ENCODE data around the gene ADRM1.

The ADRM1 gene

DNA sequence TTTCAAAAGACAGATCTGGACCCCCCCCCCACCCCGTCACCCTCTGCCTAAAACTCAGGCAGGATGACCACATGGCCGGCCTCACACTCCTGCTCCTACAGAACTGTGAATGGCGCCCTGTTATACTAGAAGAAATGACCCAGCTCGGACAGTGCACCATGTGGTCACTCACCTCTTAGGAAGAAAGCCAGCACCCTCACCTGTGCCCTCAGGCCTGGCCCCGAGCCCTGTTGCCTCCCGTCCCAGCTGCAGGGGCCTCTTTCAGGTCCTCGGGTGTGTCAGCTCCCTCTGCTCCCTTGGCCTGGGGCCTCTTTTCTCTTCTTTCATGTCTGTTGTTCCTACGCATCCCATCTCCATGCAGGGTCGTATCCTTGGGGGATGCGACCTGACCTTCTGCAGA, 40.7 kb upstream of the ADRM1 start:
- TF ChIP-seq, protein P1, sequence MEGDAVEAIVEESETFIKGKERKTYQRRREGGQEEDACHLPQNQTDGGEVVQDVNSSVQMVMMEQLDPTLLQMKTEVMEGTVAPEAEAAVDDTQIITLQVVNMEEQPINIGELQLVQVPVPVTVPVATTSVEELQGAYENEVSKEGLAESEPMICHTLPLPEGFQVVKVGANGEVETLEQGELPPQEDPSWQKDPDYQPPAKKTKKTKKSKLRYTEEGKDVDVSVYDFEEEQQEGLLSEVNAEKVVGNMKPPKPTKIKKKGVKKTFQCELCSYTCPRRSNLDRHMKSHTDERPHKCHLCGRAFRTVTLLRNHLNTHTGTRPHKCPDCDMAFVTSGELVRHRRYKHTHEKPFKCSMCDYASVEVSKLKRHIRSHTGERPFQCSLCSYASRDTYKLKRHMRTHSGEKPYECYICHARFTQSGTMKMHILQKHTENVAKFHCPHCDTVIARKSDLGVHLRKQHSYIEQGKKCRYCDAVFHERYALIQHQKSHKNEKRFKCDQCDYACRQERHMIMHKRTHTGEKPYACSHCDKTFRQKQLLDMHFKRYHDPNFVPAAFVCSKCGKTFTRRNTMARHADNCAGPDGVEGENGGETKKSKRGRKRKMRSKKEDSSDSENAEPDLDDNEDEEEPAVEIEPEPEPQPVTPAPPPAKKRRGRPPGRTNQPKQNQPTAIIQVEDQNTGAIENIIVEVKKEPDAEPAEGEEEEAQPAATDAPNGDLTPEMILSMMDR (IDR thresholded peaks at IDR 0.05; ENCODE audit: borderline replicate concordance, control extremely low read depth, extremely low read depth, insufficient read depth, missing control alignments), result no peak
- DNase-seq (ENCODE audit: low spot score), result no peak
- in situ Hi-C loops (cut with MboI; ENCODE audit: low sequenced_read_pairs, unreplicated experiment), result no loop called here

DNA sequence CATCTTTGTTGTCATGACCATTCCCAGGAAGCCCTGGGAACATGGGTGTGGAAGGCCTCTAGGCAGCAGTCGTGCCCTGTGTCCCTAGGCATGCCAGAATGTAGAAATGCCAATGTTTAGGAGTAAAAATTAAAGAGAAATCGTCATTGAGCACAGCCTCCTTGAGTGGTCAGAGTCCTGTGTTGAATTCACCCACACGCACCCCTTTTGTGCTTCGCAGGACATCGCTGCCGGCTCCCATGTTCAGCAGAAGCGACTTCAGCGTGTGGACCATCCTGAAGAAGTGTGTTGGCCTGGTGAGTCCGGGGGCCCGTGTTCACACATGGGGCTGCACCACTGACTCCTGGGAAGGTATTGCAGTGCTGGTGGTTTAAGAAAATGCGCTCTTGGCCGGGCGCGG, 39.4 kb upstream of the ADRM1 start:
- DNase-seq (ENCODE audit: low spot score), result no peak
- in situ Hi-C loops (cut with MboI; ENCODE audit: low sequenced_read_pairs, unreplicated experiment), result no loop called here
- TF ChIP-seq, protein P1 (IDR thresholded peaks at IDR 0.05; ENCODE audit: borderline replicate concordance, control extremely low read depth, extremely low read depth, insufficient read depth, missing control alignments), result no peak

DNA sequence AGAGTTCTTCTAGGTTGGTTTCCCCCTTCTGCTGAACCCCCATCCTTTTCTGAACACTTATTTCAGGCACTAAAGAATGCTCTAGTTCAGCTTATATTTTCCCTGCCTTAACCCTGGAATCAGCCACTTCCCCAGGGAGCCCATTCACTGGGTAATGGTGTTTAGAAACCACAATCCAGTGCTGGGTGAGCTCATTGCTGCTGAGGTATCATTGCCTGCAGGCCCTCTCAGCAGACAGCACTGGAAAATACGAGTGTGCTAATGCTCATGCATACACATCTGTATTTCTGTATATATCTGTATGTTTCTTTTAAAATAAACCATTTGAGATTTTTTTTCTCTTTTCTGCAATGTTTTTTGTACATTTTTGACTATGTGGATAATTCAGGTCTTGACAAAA, 37.4 kb upstream of the ADRM1 start:
- DNase-seq (ENCODE audit: low spot score), result no peak
- TF ChIP-seq, protein P1 (IDR thresholded peaks at IDR 0.05; ENCODE audit: borderline replicate concordance, control extremely low read depth, extremely low read depth, insufficient read depth, missing control alignments), result no peak

DNA sequence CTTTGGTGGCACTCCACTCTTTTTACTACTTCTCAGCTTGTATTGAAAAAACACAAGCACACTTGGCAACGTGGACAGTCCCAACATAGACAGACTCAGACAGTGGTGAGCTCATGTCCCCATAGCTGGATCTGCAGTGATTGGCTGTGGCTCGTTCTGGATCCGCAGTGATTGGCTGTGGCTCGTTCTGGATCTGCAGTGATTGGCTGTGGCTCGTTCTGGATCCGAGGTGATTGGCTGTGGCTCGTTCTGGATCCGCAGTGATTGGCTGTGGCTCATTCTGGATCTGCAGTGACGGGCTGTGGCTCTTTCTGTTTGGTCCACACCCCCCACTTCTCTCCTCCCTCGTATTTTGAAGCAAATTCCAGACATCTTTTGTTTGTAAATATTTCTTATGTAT, 36.5 kb upstream of the ADRM1 start:
- TF ChIP-seq, protein P1 (IDR thresholded peaks at IDR 0.05; ENCODE audit: borderline replicate concordance, control extremely low read depth, extremely low read depth, insufficient read depth, missing control alignments), result no peak
- in situ Hi-C loops (cut with MboI; ENCODE audit: low sequenced_read_pairs, unreplicated experiment), result no loop called here
- no peak for DNase-seq (ENCODE audit: low spot score)

More for the DNA sequence above, 37.4 kb upstream of the ADRM1 start:
- in situ Hi-C loops (cut with MboI; ENCODE audit: low sequenced_read_pairs, unreplicated experiment), result no loop called here

DNA sequence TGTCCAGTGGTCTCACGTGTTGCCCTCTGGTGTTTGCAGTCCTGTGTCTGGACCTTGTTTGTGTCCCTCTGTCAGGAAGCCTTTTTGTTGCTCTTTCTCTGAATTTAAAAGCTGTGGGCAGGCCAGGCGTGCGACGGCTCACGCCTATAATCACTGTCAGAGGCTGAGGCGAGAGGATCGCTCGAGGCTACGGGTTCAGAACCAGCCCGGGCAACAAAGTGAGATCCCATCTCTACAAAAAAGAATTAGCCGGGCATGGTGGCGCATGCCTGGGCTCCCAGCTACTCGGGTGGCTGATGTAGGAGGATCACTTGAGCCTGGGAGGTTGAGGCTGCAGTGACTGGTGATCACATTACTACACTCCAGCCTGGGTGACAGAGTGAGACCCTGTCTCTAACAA, 35.9 kb upstream of the ADRM1 start:
- in situ Hi-C loops (cut with MboI; ENCODE audit: low sequenced_read_pairs, unreplicated experiment), result no loop called here
- TF ChIP-seq, protein P1 (IDR thresholded peaks at IDR 0.05; ENCODE audit: borderline replicate concordance, control extremely low read depth, extremely low read depth, insufficient read depth, missing control alignments), result no peak
- DNase-seq (ENCODE audit: low spot score), result no peak

DNA sequence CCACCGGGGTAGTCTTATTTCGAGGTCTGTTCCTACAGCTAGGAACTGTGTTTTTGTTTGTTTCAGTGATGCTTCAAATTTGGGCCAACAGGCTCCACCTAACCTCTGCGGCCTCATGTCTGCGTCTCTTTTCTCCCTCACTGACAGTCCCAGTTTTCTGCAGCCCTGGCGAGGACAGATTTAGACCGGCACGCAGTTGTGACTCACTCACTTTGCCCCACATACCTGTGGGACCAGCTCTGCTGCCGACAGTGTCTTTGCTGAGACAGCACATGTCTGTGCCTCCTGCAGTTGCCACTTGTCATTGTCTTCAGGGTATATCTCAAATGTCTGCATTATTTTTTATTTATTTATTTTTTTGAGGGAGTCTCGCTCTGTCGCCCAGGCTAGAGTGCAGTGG, 35.3 kb upstream of the ADRM1 start:
- in situ Hi-C loops (cut with MboI; ENCODE audit: low sequenced_read_pairs, unreplicated experiment), result no loop called here
- no peak for DNase-seq (ENCODE audit: low spot score)
- TF ChIP-seq, protein P1 (IDR thresholded peaks at IDR 0.05; ENCODE audit: borderline replicate concordance, control extremely low read depth, extremely low read depth, insufficient read depth, missing control alignments), result no peak
